Measurements from ENCODE around the gene SLC35B2. TPM values are rescaled to one million over a fixed set of nuclear protein-coding genes. Genes with fewer than 3 reads are reported as not detected.
A peak's percentile ranks its signal among the peaks of the same experiment; 100 is the strongest.

The SLC35B2 gene
- total RNA-seq, 2 experiments from 2014 or later = 13.9 to 16.5 TPM

DNA sequence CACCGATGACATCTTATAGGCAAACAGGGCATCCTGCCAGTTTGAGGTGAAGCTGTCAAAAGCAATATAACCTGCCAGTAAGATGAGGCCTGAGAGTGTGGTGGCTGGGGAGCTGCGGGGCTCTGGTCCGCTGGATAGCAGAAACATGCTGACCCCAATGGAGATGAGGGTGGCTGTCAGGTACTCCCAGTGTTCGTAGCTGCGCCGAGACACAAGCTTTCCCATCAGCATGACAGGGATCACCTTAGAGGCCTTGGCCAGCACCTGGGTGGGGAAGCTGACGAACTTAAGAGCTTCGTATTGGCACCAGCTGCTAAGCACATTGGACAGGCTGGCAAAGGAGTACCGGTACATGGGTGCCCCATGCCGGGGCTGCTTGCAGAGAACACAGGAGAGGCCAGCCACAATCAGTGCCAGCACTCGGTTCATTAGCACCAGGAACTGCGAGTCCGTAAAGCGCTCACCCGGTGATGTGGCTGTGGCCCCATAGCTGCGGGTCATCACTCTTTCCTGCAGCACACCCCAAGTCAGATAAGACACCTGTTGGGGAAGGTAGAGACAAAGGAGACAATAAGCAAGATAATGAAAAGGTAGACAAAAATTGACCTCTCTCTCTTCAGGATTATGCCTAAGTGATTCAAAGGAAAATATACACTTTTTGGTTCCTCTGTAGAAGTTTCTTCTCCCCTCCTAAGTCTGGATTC is 2.1 kb downstream of the SLC35B2 start:
- POLR2A ChIA-PET = interaction anchor here (1.4 to 2.1 kb wide), 2 partner anchors 8 to 13 kb away, joined by 4 to 19 read pairs; partner anchors contain the start of gene HSP90AB1
- Histone ChIP-seq H3K9me2 (ENCODE audit: insufficient read depth, low read length) (no peaks in the 10 kb centered on the region), H2AFZ (ENCODE audit: low read length) (no peak overlapping the region), H3K36me3 (ENCODE audit: insufficient read depth, low read length) (peaks cover 87% of the 10 kb centered on the region), H3K4me2 (ENCODE audit: low read length) (peak overlapping the region; percentile 100), H3K4me1 (ENCODE audit: insufficient read depth, low read length, poor library complexity, severe bottlenecking) (peaks cover 69% of the 10 kb centered on the region), H4K20me1 (ENCODE audit: insufficient read depth, low read length) (peaks cover 19% of the 10 kb centered on the region), H3K4me3 (ENCODE audit: low read depth, low read length, poor library complexity, severe bottlenecking) (peak overlapping the region; percentile 91), H3K27ac (ENCODE audit: low read depth, low read length, poor library complexity, severe bottlenecking) (peak overlapping the region; percentile 64), H3K79me2 (ENCODE audit: insufficient read depth, low read depth, low read length) (peaks cover 17% of the 10 kb centered on the region), H3K9me3 (ENCODE audit: low read length) (no peaks in the 10 kb centered on the region)
- DNase-seq (ENCODE audit: low spot score) = no peak
- intact Hi-C loops (cut with micrococcal nuclease; ENCODE audit: unreplicated experiment) = no loop called here
- no peak for TF ChIP-seq EZH2phosphoT487 (IDR thresholded peaks at IDR 0.05; ENCODE audit: borderline replicate concordance, low read depth, low read length)
- TF ChIP-seq, protein P1, sequence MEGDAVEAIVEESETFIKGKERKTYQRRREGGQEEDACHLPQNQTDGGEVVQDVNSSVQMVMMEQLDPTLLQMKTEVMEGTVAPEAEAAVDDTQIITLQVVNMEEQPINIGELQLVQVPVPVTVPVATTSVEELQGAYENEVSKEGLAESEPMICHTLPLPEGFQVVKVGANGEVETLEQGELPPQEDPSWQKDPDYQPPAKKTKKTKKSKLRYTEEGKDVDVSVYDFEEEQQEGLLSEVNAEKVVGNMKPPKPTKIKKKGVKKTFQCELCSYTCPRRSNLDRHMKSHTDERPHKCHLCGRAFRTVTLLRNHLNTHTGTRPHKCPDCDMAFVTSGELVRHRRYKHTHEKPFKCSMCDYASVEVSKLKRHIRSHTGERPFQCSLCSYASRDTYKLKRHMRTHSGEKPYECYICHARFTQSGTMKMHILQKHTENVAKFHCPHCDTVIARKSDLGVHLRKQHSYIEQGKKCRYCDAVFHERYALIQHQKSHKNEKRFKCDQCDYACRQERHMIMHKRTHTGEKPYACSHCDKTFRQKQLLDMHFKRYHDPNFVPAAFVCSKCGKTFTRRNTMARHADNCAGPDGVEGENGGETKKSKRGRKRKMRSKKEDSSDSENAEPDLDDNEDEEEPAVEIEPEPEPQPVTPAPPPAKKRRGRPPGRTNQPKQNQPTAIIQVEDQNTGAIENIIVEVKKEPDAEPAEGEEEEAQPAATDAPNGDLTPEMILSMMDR (conservative IDR thresholded peaks at IDR 0.05; ENCODE audit: low read length) = no peak
- BruUV-seq (replicated peaks) = no TSS peak
- CTCF ChIA-PET (ENCODE audit: unreplicated experiment) = no interaction called here

DNA sequence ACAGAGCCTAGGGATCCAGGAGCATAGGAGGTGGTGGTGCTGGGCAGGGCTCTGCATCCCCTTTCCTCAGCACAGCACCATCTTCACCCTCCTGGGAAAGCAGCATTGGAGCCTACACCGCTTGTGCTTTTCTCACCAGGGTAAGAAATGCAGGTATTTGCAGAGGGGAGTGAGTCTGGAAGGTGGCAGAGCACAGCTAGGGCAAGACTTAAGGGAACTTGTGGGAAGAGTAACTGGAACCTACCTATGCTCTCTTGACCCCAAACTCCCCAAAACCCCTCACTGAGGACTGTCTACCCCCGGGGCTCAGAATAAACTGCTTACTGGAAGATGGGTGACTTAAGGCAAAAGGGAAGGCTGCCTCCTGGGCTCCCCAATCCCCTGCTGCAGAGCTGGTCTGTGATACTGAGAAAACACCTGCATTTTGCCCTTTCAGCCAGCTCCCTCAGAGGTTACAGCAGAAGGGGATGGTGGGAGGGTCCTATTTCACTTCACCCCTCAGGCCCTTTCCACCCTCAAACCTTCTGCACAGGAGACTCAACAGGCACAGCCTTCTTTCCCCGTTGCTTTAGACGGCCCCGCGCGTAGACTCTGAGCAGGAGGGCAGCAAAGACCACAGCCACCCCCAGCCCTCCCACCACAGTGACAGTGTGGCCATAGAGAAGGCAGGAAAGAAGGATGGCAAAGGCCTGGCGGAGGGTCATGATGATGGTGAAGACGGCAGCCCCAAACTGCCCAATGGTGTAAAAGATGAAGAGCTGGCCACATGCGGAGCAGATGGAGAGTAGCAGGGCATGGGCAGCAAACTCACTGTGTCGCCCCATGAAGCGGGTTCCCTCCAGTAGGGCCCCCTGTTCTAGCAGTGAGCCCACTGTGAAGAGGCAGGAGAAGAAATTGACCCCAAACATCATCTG is 2.9 kb downstream of the SLC35B2 start:
- Histone ChIP-seq H3K9me2 (ENCODE audit: insufficient read depth, low read length) (no peaks in the 10 kb centered on the region), H3K36me3 (ENCODE audit: insufficient read depth, low read length) (peaks cover 87% of the 10 kb centered on the region), H2AFZ (ENCODE audit: low read length) (no peak overlapping the region), H3K4me2 (ENCODE audit: low read length) (peak overlapping the region; percentile 100), H3K4me3 (ENCODE audit: low read depth, low read length, poor library complexity, severe bottlenecking) (no peak overlapping the region), H3K27ac (ENCODE audit: low read depth, low read length, poor library complexity, severe bottlenecking) (peak overlapping the region; percentile 64), H3K4me1 (ENCODE audit: insufficient read depth, low read length, poor library complexity, severe bottlenecking) (peaks cover 76% of the 10 kb centered on the region), H3K79me2 (ENCODE audit: insufficient read depth, low read depth, low read length) (peaks cover 25% of the 10 kb centered on the region), H4K20me1 (ENCODE audit: insufficient read depth, low read length) (peaks cover 27% of the 10 kb centered on the region), H3K9me3 (ENCODE audit: low read length) (no peaks in the 10 kb centered on the region)
- ChIA-PET CTCF (ENCODE audit: unreplicated experiment) (no interaction called here), POLR2A (interaction anchor here (1.4 kb wide), 1 partner anchor 12 kb away, joined by 4 read pairs; no protein-coding TSS in a partner anchor)
- no peak for DNase-seq (ENCODE audit: low spot score)
- no TSS peak for BruUV-seq (replicated peaks)
- intact Hi-C loops (cut with micrococcal nuclease; ENCODE audit: unreplicated experiment) = no loop called here
- TF ChIP-seq, protein P1 (conservative IDR thresholded peaks at IDR 0.05; ENCODE audit: low read length) = no peak
- no peak for TF ChIP-seq EZH2phosphoT487 (IDR thresholded peaks at IDR 0.05; ENCODE audit: borderline replicate concordance, low read depth, low read length)

Data from OCI-LY7 (cell line).